H1 (cell line): ENCODE results near the gene LENG1. TPM values are rescaled to one million over a fixed set of nuclear protein-coding genes. Genes with fewer than 3 reads are reported as not detected.

Experiments
- GABPA ChIP-seq: IDR thresholded peaks from 2 replicates; pipeline ENCODE4 v1.6.1; 2011; ENCODE audit warnings: mild to moderate bottlenecking, low read length, moderate library complexity, borderline replicate concordance; ENCODE audit not compliant: insufficient read depth
- PHF8 ChIP-seq: fragments of 200-600 bp; sonication (generic); conservative IDR thresholded peaks from 2 replicates; pipeline ENCODE4 v1.7.1; 2012; ENCODE audit warnings: low read depth, mild to moderate bottlenecking, inconsistent platforms, low read length, moderate library complexity
- POU5F1 ChIP-seq: IDR thresholded peaks from 2 replicates; pipeline ENCODE4 v1.6.1; 2011; ENCODE audit warnings: low read depth, mild to moderate bottlenecking, low read length, moderate library complexity
- SIX5 ChIP-seq: IDR thresholded peaks from 2 replicates; pipeline ENCODE4 v1.6.1; 2011; ENCODE audit warnings: mild to moderate bottlenecking, low read depth, low read length
- SP2 ChIP-seq: IDR thresholded peaks from 2 replicates; pipeline ENCODE4 v1.6.1; 2012; ENCODE audit warnings: mild to moderate bottlenecking, low read length, inconsistent platforms
- TAF1 ChIP-seq: IDR thresholded peaks from 2 replicates; pipeline ENCODE4 v1.6.1; 2011; ENCODE audit warnings: mild to moderate bottlenecking, low read depth, low read length
- polyA plus RNA-seq, 7 experiments: library from polyadenylated mRNA; depleted of rRNA in 3 of 7; stranded (reverse) in 5 of 7; unstranded in 2 of 7; fragments of >200 nt in 5 of 7; fragments of 200-250 nt in 2 of 7; gene quantifications; 1 replicate in 5 of 7; 2 replicates in 1 of 7; 4 replicates in 1 of 7; pipeline versions ENCODE4 v1.2.1 to v1.2.3, GENCODE V29; 2011 to 2013; ENCODE audit warnings: missing spikeins in 2 of 7, mixed read lengths in 2 of 7
- total RNA-seq: library from RNA; stranded (reverse); fragmentation: NEBNext Ultra II Directional; extraction: Animal tissue kit (Norgen Biotek cat#: 25700); gene quantifications from 2 replicates; pipeline ENCODE4 v1.2.1, GENCODE V29; 2021
- TF ChIP-seq, protein P1 (sequence below): fragments of 300-600 bp; sonication (generic); IDR thresholded peaks from 2 replicates; pipeline ENCODE4 v1.7.1; 2012; ENCODE audit warnings: low read length, moderate library complexity, mild to moderate bottlenecking, inconsistent platforms; ENCODE audit not compliant: insufficient replicate concordance

Gene LENG1
- total and polyA plus RNA-seq, 2 of the 8 experiments (the other 6 are each of a cell fraction or from before 2014, with no cell fraction given): 1.2 to 4.4 TPM

- TF ChIP-seq, protein P1, sequence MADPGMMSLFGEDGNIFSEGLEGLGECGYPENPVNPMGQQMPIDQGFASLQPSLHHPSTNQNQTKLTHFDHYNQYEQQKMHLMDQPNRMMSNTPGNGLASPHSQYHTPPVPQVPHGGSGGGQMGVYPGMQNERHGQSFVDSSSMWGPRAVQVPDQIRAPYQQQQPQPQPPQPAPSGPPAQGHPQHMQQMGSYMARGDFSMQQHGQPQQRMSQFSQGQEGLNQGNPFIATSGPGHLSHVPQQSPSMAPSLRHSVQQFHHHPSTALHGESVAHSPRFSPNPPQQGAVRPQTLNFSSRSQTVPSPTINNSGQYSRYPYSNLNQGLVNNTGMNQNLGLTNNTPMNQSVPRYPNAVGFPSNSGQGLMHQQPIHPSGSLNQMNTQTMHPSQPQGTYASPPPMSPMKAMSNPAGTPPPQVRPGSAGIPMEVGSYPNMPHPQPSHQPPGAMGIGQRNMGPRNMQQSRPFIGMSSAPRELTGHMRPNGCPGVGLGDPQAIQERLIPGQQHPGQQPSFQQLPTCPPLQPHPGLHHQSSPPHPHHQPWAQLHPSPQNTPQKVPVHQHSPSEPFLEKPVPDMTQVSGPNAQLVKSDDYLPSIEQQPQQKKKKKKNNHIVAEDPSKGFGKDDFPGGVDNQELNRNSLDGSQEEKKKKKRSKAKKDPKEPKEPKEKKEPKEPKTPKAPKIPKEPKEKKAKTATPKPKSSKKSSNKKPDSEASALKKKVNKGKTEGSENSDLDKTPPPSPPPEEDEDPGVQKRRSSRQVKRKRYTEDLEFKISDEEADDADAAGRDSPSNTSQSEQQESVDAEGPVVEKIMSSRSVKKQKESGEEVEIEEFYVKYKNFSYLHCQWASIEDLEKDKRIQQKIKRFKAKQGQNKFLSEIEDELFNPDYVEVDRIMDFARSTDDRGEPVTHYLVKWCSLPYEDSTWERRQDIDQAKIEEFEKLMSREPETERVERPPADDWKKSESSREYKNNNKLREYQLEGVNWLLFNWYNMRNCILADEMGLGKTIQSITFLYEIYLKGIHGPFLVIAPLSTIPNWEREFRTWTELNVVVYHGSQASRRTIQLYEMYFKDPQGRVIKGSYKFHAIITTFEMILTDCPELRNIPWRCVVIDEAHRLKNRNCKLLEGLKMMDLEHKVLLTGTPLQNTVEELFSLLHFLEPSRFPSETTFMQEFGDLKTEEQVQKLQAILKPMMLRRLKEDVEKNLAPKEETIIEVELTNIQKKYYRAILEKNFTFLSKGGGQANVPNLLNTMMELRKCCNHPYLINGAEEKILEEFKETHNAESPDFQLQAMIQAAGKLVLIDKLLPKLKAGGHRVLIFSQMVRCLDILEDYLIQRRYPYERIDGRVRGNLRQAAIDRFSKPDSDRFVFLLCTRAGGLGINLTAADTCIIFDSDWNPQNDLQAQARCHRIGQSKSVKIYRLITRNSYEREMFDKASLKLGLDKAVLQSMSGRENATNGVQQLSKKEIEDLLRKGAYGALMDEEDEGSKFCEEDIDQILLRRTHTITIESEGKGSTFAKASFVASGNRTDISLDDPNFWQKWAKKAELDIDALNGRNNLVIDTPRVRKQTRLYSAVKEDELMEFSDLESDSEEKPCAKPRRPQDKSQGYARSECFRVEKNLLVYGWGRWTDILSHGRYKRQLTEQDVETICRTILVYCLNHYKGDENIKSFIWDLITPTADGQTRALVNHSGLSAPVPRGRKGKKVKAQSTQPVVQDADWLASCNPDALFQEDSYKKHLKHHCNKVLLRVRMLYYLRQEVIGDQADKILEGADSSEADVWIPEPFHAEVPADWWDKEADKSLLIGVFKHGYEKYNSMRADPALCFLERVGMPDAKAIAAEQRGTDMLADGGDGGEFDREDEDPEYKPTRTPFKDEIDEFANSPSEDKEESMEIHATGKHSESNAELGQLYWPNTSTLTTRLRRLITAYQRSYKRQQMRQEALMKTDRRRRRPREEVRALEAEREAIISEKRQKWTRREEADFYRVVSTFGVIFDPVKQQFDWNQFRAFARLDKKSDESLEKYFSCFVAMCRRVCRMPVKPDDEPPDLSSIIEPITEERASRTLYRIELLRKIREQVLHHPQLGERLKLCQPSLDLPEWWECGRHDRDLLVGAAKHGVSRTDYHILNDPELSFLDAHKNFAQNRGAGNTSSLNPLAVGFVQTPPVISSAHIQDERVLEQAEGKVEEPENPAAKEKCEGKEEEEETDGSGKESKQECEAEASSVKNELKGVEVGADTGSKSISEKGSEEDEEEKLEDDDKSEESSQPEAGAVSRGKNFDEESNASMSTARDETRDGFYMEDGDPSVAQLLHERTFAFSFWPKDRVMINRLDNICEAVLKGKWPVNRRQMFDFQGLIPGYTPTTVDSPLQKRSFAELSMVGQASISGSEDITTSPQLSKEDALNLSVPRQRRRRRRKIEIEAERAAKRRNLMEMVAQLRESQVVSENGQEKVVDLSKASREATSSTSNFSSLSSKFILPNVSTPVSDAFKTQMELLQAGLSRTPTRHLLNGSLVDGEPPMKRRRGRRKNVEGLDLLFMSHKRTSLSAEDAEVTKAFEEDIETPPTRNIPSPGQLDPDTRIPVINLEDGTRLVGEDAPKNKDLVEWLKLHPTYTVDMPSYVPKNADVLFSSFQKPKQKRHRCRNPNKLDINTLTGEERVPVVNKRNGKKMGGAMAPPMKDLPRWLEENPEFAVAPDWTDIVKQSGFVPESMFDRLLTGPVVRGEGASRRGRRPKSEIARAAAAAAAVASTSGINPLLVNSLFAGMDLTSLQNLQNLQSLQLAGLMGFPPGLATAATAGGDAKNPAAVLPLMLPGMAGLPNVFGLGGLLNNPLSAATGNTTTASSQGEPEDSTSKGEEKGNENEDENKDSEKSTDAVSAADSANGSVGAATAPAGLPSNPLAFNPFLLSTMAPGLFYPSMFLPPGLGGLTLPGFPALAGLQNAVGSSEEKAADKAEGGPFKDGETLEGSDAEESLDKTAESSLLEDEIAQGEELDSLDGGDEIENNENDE: no peak
- TF ChIP-seq PHF8: no peak
- TF ChIP-seq SIX5: no peak
- no peak for TF ChIP-seq TAF1
- no peak for TF ChIP-seq GABPA
- no peak for TF ChIP-seq SP2
- no peak for TF ChIP-seq POU5F1
These were observed 27.4 kb upstream of the LENG1 start (continued) for GRCh38 chr19:54186934-54187381.
